Activated CD8-positive, alpha-beta memory T cell treated with anti-CD3 and anti-CD28 coated beads for 48 hours (primary cell): ENCODE data around the gene LRP2BP.
"Not testable (repeated sequence)": the region's sequence is repeated elsewhere in the genome, so short reads cannot be mapped to it uniquely, and the experiment has no call there.

Source experiments
- DNase-seq, 3 experiments: peaks; one replicate each; pipeline ENCODE4 v3.0.0-alpha.2; 2020; ENCODE audit warnings: low read depth in 2 of 3, low spot score in 2 of 3

The LRP2BP gene

DNA sequence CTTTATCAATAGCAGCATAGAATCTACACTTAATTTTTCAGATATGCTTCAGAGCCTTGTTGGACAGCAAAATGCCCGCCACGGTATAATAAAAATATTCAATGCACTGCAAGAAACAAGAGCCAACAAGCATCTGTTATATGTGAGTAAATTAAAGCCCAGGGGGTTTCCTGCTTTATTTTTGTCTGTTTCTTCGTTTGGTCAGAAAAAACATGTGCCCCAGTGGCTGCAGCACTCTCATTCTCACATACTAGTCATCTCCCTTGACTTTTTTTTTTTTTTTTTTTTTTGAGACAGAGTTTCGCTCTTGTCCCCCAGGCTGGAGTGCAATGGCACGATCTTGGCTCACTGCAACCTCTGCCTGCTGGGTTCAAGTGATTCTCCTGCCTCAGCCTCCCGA is 33.2 kb downstream of the LRP2BP start:
- not testable (repeated sequence) for DNase-seq

DNA sequence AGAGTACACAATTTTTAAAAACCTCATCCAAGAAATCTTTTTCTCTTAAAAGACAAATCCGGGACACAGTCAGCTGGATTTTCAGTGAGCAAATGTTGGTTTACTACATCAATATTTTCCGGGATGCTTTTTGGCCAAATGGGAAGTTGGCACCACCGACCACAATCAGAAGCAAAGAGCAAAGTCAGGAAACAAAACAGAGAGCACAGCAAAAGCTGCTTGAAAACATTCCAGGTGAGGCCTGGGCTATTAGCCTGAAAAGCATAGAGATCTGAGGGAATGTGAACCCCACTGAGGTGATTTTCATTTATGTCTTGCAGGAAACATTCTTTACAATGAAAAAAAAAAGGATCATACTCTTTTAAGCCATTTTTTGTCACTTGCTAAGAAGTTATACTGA is 33.9 kb downstream of the LRP2BP start:
- DNase-seq: no peak

DNA sequence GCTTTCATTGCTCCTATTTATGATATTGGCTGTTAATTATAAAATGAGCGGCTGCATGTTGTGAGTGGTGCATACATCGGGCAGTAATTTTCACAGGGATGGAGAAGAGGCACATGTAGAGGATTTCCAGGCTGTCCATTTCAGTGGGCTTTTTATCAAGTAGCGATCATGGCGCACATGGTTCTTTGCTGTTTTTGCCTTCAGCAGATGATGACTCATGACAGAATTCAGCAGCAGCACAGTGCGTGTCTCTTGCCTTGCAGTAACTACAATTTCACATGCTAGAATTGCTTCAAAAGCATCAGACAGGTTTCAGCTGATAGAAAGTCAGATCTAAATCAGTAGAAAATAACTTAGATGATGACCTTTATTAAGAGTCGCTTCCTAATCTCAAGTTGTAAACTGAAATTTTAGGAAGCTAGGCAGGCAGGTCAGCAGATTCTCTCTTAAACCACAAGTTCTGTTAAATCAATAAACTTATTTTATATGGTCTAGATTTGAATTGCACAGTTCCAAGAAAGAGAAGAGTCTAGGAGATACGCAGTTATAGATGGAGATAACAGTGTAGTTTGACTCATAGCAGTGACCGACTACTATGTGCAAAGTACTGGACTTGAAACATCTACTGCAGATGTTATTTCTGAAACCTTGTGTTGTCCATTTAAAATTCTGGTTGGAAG is 35.8 kb downstream of the LRP2BP start:
- no peak for DNase-seq

DNA sequence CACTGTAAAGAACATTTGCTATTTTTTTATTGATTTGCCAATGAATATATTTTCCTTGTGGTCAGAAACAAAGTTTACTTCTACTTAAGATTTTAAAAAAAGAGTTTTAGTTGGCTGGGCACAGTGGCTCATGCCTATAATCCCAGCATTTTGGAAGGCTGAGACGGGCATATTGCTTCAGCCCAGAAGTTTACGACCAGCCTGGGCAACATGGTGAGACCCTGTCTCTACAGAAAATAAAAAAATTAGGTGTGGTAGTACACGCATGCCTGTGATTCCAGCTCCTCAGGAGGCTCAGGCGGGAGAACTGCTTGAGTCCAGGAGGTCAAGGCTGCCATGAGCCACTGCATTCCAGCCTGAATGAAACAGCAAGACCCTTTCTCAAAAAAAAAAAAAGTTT is 36.8 kb downstream of the LRP2BP start:
- DNase-seq: no peak

DNA sequence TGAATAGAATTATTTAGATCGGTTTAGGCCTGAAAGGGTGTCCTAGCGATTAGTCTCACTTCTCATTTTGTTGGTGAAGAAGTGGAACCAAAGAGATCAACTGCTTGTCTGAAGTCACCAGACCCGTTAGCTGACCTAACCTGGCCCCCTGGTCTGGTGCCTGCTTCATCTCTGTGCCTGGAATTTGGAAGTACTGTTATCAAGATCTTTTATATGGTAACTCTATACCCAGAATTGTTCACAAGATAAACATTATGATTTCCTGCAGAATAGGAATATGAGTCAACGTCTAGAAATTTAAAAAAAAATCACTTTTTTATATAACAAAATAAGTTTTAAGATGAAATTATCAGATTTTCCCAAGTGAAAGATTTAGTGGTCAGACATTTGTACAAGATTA is 37.2 kb downstream of the LRP2BP start:
- no peak for DNase-seq

DNA sequence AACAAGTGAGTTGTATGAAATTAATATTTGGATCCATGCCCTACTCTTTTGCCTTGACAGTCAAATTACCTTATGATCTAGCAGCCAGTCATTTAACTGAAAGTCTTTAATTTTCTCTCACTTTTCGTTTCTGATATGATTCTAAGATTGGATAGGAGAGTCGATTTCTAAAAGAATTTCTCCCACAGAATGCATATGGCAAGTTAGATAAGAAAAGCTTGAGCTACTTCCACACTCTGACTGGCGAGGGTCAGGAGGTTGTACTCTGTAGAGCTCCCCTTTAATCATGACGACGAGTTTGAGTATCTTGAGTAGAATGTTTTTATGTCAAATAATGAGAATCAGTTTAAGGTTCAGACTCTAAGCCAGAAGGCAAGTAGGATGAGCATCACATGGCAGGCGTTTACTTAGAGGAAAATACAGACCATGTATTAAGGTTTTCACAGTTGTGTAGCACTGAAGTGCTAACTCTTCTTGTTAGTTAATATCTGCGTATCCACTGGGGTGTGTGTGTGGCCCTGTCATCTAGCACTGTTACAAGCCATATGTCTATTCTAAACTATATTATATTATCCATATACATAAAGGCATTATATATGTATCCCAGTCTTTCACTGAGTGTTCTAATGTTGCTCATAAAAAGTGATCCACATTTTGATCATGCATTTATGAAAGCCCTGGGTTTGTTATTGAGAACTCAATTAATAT is 37.8 kb downstream of the LRP2BP start:
- DNase-seq: no peak

DNA sequence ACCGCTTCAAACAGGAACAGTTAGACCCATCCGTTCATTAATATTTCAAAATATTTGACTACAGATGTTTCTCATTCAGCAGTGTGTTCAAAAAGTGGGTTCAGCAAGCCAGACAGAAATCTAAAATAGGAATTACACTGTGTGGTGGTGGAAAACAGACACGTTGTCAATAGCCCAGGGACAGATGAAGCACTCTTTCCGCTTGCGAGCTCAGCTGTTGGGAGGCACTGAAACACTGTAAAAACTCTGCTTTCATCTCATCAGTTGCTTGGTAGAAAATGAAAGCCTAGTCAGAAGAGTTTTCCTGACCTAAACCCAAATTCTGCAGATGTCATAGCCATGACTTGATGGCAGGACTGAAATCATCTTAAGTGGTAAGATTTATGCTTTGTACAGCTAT is 38.5 kb downstream of the LRP2BP start:
- DNase-seq: no peak

DNA sequence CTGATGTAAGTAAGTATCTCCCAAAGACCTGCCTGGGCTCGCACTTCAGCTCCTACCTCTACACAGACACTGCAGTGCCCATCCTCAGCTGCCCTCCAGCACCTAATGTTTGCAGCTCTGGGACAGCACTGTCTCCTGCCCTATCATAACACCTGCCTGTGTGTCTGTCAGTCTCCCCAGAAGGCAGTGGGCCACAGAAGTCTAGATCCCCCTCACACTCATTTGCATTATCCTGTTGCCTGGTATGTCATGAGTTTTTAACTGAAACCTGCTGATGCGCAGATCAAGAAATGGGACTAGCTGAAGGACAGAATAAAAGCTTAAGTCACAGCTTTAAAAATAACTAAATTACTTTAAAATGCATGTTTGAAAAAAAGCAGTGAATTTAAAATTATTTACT is 43.0 kb downstream of the LRP2BP start:
- no peak for DNase-seq

DNA sequence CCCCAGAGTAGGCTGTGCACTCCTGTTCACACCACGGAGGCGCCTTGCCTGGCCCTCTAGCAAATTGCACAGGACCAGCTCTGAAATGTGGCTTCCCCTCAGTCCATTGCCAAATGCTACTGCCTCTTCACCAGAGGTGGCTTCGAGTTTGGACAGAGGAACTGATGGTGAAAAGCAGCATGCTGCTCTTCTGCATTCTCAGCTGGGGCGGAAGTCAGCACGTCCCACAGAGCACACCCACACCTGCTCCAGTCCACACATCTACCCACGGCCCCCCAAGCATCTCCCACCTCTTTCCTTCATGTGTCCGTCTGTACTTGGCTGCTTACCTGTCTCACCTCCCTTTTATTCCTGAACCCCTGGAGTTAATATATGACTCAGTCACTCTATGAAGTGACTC is 43.5 kb downstream of the LRP2BP start:
- no peak for DNase-seq

DNA sequence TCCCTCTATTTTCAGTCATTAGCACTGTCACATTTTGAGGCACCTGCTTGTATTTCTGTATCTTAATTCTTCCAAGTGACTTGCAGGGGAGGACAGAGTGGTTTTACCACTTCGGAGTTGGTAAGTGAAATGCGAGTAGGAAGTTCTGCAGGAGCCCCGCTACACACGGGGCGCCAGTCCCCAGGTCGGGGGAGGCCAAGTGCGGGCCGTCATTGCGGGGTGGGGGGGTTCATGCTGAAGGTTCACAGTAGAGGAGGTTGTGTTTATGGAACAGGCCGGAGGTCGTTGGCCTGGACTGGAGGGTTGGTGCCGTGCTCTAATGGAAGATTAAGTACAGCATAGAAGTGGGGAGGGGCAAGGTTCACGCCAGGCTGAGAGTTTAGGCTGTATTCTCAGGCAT is 44.0 kb downstream of the LRP2BP start:
- DNase-seq: no peak

DNA sequence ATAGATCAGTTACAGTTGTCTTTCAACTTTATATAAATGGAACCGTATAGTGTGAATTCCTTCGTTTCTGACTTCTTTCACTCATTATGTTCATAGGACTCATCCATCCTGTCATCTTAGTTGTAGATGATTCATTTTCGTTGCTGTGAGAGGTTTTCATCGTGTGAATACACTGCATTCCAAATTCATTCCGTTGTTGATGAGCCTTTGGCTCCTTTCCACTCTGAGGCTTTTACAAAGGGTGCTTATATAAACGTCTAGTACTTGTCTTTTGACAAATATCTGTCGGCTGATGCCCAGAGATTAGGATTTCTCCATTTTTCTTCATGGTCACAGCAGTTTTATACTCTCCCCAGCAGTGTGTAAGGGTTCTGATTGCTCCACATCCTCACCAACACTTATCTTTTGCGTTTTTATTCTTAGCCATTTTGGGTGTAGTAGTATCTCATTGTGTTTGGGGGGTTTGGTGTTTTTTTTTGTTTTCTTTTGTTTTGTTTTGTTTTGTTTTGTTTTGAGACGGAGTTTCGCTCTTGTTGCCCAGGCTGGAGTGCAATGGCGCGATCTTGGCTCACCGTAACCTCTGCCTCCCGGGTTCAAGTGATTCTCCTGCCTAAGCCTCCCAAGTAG is 48.6 kb downstream of the LRP2BP start:
- DNase-seq: no peak

DNA sequence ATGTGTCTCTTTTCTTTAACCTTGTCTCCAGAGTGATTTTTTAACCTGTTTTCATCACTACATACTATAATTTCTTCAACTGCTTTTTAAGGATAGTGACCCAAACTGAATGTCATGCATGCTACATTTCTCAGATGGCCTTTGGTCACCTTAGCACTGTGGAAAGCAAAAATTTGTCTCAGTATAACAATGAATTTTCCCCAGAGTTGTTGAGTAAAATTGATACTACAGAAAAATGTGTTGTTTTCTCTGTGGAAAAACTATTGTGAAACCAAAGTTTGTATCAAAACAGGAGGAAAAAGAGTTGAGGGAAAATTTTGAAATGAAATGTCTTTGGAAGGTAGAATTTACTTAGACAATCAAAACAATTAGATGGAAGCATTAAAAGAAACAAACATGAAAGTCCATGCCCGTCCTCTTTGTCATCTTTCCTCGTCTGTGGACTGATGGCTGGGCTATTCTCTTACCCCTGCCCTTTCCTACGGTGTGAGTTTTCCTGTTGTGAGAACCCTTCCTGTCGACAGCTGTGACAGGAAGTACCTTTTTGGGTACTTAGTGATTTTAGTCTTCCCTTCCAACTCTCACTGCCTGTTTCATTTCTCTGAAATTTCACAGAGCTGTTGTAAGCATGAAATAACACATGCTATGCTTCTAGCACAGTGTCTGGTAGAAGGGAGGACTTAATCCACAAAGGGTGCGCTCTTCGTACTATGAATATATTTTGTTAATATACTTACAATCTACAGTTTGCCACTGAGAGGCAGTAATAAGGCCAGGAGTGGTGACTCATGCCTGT is 50.8 kb downstream of the LRP2BP start:
- DNase-seq: no peak

DNA sequence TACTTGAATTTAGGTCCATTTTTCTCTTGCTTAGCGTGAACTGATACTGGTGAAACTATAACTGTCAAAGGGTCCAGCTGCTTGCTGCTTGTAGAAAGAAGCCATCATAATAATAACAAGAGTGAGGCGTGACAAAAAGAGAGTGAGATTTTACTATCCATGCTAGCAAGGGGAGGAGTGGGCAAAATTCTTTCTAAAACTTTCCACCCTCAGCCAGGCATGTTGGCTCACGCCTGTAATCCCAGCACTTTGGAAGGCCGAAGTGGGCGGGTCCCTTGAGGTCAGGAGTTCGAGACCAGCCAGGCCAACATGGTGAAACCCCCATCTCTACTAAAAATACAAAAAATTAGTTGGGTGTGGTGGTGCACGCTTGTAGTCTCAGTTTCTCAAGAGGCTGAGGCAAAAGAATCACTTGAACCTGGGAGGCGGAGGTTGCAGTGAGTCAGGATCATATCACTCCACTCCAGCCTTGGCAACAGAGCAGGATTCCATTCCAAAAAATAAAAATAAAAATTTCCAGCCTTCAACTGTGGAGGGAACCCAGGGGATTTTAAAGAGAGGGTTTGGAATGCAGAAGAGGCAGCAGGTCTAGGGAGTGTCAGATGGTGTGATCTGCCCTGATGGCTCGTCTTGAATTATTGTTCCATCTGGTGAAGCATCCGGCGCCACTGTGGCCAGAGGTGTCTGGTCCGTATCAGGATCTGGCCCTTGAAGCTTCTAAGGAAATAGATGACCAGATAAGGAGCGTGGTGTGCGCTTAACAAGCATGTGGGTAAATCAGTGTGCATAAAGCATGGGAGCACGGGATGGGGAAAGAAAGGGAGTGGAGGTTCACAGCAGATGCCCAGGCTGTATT is 51.8 kb downstream of the LRP2BP start:
- no peak for DNase-seq

DNA sequence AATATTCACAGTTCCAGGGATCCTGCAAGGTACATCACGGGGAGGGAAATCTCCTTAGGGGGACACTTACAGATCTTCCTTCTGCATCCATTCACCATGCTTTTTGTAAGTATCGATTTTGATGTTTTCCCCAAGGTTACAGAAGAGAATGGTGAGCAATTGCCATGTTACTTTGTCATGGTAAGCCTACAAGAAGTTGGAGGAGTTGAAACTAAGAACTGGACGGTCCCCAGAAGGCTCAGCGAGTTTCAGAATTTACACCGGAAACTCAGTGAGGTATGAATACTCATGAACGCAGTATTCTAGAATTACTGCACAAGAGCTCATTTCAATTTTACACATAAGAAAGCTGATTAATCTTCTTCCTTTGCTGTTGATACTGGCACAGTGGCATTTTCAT is 53.9 kb downstream of the LRP2BP start:
- no peak for DNase-seq

DNA sequence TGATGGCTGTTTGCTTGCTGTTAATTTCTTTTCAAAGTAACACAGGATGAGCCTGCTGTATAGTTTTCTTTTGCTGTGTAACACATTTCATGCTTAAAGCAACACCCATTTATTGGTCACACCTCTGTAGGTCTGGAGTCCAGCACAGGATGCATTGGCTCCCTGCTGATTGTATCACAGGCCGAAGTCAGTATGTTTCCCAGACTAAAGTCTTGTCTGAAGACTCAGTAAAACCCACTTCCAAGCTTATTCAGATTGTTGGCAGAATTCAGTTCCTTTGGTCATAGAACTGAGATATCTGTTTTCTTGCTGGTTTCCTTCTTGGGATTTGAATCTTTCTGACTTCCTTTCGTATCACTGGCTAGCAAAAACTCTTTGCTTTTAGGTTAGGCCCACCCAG is 54.3 kb downstream of the LRP2BP start:
- no peak for DNase-seq

DNA sequence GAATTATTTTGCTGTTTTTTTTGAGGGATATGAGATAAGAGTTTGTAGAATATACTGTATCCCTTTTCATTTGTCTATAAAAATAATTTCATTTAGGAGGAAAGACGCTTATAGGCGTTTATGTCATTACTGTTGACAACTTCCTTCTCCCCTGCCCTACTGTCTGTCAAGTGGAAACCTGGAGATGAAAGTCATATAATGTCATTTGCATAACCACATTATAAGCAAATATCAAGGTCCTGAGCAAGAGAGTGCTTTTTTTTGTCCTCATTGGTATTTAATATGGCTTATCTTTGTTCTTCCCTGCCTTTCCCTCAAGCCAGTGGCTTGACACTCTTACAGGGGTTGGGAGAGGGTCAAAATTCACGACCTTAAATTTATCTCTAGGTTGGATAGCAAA is 55.8 kb downstream of the LRP2BP start:
- DNase-seq: no peak

DNA sequence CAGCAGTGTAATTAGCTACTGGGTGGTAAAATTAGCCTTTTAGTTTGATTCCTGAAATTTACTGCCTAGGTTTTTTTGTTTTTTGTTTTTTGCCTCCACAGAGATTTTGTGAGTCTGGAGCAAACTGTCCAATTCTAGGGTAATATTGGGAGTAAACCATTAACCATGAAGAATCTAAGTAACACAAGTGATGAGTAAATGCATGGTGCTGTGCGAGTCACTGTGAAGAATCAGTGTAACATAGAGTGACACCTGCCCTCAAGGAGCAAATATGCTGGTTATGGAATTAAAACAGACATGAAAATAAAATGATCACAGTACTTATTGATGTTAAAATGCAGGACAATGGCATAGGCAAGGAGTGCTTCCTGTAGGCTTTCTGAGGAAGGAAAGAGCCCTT is 60.1 kb downstream of the LRP2BP start:
- no peak for DNase-seq

DNA sequence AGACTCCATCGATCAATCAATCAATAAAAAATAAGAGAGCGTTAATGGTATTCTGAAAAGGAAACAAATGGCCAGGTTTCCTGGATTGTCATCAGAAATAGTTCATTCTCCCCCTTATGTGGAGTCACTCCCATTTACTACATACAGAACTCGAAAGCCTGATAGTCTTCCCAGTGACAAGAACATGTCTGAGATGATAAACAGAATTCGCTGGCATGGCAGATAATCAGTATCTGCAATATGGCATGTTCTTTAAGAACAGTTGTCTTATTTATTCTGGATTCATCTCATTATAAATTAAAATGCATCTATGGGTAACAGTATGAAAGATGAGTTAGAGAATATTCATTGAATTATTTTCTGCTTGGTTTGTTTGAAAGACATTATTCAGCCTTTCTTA is 61.4 kb downstream of the LRP2BP start:
- no peak for DNase-seq

DNA sequence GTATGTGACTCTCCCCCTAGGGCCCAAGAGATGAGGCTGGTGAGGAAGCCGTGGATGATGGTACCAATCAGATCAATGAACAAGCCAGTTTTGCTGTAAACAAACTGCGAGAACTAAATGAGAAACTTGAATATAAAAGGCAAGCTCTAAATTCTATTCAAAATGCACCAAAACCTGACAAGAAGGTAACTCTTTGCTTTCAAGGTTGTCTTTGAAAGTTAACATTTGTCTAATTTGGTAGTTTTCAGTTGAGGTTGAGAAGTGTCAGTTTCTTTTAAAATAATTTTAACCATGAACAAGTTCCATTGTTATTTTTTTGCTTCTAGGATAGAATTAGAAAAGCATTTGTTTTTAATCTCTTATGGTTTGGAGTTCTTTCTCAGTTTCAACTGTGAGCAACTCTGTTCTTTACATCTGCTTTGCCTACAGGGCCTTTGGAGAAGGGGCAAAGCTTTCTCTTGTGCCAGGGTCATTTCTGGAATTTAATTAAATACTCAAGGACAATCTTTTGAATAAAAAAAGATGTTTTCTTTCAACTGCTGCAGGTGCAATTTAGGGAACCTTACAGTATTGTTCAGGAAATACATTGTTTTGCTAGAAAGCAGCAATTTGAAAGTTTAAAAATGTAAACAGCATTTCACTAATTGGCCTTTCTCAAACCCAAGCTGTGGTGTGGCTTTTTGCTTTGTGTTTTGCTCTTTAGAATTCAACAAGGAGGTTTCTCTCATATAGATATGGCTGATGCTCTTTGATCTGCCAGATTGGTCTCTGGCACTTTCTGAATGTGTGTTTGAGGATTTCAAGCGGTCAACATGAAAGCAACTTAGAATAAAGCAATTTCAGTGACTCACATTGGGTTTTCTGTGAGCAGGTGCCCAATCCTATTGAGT is 62.9 kb downstream of the LRP2BP start:
- DNase-seq: no peak
